ENCODE measurements around the gene ZNF768.
"Not testable (repeated sequence)": the region's sequence is repeated elsewhere in the genome, so short reads cannot be mapped to it uniquely, and the experiment has no call there.

ZNF768 gene

DNA sequence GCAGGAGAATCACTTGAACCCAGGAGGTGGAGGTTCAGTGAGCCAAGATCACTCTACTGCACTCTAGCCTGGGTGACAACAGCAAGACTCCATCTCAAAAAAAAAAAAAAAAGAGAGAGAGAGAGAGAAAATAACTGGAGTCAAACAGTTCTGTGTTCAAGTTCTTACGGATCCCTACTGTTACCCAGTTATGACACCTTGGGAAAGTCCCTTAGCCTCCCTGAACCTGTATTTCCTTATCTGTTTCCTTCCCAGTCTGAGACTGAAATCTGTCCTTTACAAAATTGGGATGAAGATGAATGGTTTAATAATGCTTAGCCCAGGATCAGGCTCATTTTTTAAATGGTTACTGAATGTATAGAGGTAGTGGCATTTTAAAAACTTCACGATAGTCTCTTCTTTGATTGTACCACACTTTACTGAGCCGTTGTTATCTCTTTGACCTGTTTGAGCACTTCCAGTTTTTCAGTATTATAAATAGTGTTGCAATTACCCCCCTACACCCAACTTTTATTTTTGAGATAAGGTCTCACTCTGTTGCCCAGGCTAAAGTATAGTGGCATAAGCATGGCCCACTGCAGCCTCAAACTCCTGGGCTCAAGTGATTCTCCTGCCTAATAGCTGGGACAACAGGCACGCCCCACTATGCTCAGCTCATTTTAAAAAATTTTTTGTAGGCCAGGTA, 17.1 kb downstream of the ZNF768 start:
- DNase-seq (ENCODE audit: low spot score), result no peak

GRCh38 chr16:30503403-30504296, 22.7 kb downstream of the ZNF768 start:
- no peak for DNase-seq (ENCODE audit: low spot score)

- no peak for DNase-seq (ENCODE audit: low spot score)
These were observed 27.1 kb downstream of the ZNF768 start for GRCh38 chr16:30499284-30499683.

DNA sequence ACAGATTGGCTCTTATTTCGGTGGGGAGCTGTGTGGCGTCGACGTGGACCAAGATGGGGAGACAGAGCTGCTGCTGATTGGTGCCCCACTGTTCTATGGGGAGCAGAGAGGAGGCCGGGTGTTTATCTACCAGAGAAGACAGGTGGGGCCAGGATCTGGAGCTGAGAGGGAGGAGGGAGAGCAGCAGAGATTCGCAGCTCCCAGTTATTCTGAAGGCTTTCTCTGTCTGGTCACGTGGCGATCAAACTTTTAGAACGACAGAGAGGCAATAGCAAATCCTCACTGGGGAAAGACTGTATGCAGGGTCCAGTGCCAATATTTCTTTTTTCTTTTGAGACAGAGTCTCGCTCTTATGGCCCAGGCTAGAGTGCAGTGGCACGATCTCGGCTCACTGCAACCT, 31.7 kb downstream of the ZNF768 start:
- DNase-seq (ENCODE audit: low spot score), result no peak

GRCh38 chr16:30493941-30494488, 32.4 kb downstream of the ZNF768 start:
- DNase-seq (ENCODE audit: low spot score), result no peak

DNA sequence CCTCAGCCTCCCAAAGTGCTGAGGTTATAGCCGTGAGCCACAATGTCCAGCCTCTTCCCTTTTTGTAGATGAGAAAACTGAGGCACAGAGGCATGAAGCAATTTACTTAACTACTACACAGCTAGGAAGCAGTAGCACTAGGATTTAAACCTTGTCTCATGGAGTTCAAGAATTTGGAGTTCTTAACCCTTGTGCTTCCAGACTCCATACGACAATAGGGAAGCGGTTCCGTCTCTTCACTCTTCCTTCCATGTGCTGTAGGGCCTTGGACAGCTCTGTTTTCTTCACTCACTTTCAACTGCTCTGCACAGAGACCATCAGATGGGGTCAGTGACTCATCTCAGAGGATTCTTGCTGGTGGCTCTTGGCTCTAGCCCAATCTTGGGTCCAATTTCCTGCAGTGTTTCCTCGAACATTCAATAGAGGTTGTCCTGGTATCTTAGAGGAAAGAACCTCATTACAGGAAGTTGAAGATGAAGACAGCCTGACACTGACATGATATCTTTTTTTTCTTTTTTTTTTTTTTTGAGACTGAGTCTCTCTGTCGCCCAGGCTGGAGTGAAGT, 34.5 kb downstream of the ZNF768 start:
- DNase-seq (ENCODE audit: low spot score), result no peak

DNA sequence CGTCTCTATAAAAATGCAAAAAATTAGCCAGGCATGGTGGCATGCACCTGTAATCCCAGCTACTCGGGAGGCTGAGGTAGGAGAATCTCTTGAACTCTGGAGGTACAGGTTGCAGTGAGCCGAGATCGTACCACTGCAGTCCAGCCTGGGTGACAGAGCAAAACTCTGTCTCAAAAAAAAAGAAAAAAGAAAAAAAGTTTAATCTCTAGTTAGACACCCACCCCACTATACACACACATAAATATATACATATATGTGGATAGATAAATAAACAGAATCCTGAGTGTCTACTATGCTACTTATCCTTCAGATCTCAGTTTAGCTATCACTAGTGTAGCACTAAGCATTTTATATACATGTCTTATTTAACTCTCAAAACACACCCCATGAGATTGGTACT, 35.1 kb downstream of the ZNF768 start:
- no peak for DNase-seq (ENCODE audit: low spot score)

DNA sequence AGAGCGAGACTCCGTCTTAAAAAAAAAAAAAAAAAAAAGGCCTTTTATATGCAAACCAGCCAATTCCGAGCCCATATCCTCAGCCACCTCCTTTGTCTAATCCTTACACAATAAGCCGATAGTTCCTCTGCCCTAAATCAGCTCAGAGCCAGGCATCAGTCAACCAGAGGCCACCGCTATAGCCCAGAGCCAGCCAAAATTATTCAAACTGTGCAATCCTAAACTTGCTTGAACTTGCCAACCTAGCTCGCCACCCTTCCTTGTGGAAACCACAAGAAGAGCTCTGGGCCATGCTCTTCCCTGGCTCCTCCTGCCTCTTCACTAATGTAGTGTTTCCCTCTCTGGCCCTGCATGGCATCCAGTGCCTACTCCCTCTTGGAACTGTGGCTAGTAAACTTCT, 36.2 kb downstream of the ZNF768 start:
- no peak for DNase-seq (ENCODE audit: low spot score)

GRCh38 chr16:30488764-30489605, 37.4 kb downstream of the ZNF768 start:
- DNase-seq (ENCODE audit: low spot score), result no peak

GRCh38 chr16:30485818-30486436, 40.4 kb downstream of the ZNF768 start:
- DNase-seq (ENCODE audit: low spot score), result no peak

DNA sequence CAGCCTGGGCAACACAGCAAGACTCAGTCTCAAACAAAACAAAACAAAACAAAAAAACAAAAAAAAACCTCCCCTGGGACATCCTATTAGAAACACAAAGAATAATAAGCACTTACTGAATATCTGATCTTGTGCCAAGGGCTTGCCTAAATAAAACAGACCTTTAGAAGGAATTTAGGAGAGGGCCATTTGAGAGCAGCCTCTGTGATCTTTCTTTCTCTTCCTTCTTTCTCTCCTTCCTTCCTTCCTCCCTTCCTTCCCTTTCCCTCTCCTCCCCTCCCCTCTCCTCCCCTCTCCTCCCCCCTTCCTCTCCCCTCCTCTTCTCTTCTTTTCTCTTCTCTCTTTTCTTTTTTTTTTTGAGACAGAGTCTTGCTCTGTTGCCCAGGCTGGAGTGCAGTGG, 41.5 kb downstream of the ZNF768 start:
- DNase-seq (ENCODE audit: low spot score), result no peak

GRCh38 chr16:30482366-30482765, 44.0 kb downstream of the ZNF768 start:
- no peak for DNase-seq (ENCODE audit: low spot score)

DNA sequence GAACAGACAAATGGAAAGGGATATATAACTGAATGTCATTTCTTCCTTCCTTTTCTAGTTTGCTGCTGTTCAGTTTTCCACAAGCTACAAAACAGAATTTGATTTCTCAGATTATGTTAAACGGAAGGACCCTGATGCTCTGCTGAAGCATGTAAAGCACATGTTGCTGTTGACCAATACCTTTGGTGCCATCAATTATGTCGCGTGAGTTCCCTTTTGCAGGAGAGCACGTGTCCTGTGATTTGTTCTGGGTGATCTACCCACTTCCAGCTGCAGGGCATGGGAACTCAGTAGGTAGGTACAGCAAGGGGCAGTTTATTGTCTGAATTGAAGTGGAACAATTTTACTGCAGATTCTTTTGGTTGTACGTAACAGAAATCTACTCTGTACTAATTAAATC, 45.0 kb downstream of the ZNF768 start:
- no peak for DNase-seq (ENCODE audit: low spot score)

DNA sequence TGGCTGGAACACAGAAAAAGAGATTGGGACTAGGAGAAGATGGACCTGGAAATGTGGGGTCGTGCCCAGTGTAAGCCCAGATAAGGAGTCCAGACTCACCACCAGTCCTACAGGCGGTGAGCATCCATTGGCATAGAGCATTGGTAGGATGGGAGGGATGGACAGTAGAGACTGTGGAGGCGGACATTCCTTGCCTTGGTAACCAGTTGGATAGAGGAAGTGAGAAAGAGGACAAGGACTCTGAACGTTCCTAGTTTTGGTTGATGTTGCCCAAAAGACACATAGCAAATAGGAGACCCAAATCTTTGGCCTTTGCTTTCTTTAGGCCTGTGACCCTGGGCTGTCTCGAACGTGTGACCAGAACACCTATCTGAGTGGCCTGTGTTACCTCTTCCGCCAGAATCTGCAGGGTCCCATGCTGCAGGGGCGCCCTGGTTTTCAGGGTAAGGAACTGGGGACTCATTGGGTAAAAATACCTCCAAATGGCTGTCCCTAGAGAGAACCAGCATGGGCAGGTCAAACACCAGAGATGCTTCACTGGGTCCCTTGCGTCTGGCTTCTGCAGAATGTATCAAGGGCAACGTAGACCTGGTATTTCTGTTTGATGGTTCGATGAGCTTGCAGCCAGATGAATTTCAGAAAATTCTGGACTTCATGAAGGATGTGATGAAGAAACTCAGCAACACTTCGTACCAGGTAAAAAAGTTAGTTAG, 47.4 kb downstream of the ZNF768 start:
- no peak for DNase-seq (ENCODE audit: low spot score)

DNA sequence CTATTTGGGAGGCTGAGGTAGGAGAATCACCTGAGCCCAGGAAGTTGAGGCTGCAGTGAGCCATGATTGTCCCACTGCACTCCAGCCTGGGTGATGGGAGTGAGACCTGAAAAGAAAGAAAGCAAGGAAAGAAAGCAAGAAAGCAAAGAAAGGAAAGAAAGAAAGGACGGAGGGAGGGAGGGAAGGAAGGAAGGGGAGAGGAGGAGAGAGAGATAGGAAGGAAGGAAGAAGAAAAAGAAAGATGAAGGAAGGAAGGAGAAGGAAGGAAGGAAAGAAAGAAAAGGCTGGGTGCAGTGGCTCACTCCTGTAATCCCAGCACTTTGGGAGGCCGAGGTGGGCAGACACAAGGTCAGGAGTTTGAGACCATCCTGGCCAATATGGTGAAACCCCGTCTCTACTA, 48.6 kb downstream of the ZNF768 start:
- not testable (repeated sequence) for DNase-seq (ENCODE audit: low spot score)

GRCh38 chr16:30476991-30477390, 49.4 kb downstream of the ZNF768 start:
- DNase-seq (ENCODE audit: low spot score), result no peak

DNA sequence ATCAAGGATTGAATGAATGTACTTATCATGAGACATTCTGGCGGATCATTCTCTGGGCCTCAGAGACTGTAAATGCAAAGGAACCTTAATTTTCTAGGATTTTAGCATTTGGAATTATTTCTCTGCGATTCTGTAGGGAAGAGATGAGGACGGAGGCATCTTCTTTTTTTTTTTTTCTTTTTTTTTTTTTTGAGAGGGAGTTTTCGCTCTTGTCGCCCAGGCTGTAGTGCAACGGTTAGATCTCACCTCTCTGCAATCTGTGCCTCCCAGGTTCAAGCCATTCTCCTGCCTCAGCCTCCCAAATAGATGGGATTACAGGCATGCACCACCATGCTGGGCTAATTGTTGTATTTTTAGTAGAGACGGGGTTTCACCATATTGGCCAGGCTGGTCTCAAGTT, 51.7 kb downstream of the ZNF768 start:
- DNase-seq (ENCODE audit: low spot score), result no peak

DNA sequence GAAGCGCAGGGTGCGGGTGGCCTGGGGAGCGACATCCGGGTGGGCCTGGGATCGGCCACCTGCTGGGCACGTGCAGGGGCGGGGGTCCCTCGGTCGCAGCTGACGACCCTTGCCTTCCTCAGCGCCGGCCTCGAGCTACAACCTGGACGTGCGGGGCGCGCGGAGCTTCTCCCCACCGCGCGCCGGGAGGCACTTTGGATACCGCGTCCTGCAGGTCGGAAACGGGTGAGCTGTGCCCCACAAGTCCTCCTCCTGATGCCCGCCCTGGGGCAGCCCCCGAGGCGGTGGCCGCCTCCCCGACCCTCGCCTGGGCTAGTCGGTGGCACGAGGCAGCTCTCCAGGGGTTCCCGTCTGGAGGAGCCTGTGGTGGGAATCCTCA, 52.3 kb downstream of the ZNF768 start:
- DNase-seq (ENCODE audit: low spot score), result no peak

All from left forelimb (tissue), 1 donor.